PC-3 (cell line): ENCODE measurements around the gene ALPG. TPM values are rescaled to one million over a fixed set of nuclear protein-coding genes. Genes with fewer than 3 reads are reported as not detected.

Source experiments
- ATAC-seq: fragments of 200-7000 bp; cut with Tn5 transposase; 2 replicates; pipeline ENCODE4 v1.9.1; 2020; ENCODE audit warnings: mild to moderate bottlenecking, moderate library complexity
- BruUV-seq: library from RNA; stranded (reverse); fragments of 400-500 nt; replicated peaks from 2 replicates; lab custom pipeline; 2021; lab: Mats Ljungman, UMichigan
- CTCF ChIA-PET: fragments of 300-600 bp; sonication (Branson Sonifier 250); formaldehyde crosslinking; loops from one replicate; lab custom pipeline; 2022; ENCODE audit warnings: antibody characterized with exemption; lab: Charles Lee
- POLR2A ChIA-PET: fragments of 300-600 bp; sonication (Branson Sonifier 250); formaldehyde crosslinking; loops from one replicate; lab custom pipeline; 2022; ENCODE audit warnings: antibody characterized with exemption; ENCODE audit not compliant: unreplicated experiment; lab: Charles Lee
- DNase-seq: peaks from one replicate; pipeline ENCODE4 v3.0.0-alpha.2; 2015
- H2AFZ ChIP-seq: fragments of 300-600 bp; sonication (generic); 2 replicates; pipeline ENCODE4 v1.6.0; 2016; ENCODE audit warnings: antibody characterized with exemption, low read length
- H3F3A ChIP-seq: fragments of 300-600 bp; sonication (generic); one replicate; pipeline ENCODE4 v1.6.0; 2017; ENCODE audit warnings: antibody characterized with exemption, low read length, control low read depth, mild to moderate bottlenecking; ENCODE audit not compliant: unreplicated experiment
- H3K27ac ChIP-seq: fragments of 300-600 bp; sonication (generic); 2 replicates; pipeline ENCODE4 v1.5.1; 2016; ENCODE audit warnings: mild to moderate bottlenecking, low read length
- H3K27me3 ChIP-seq: fragments of 300-600 bp; sonication (generic); 2 replicates; pipeline ENCODE4 v1.6.1; 2016; ENCODE audit warnings: low read length, mixed read lengths
- H3K36me3 ChIP-seq: fragments of 300-600 bp; sonication (generic); 2 replicates; pipeline ENCODE4 v1.6.1; 2016; ENCODE audit warnings: low read depth, mixed run types, low read length, mixed read lengths
- H3K4me1 ChIP-seq: fragments of 300-600 bp; sonication (generic); 2 replicates; pipeline ENCODE4 v1.5.1; 2016; ENCODE audit warnings: low read length; ENCODE audit not compliant: insufficient read depth
- H3K4me2 ChIP-seq: fragments of 300-600 bp; sonication (generic); 2 replicates; pipeline ENCODE4 v1.6.0; 2016; ENCODE audit warnings: low read length
- H3K4me3 ChIP-seq: fragments of 300-600 bp; sonication (generic); 2 replicates; pipeline ENCODE4 v1.5.1; 2016; ENCODE audit warnings: mild to moderate bottlenecking, low read length, mixed read lengths
- H3K79me2 ChIP-seq: fragments of 300-600 bp; sonication (generic); 2 replicates; pipeline ENCODE4 v1.6.1; 2017; ENCODE audit warnings: low read length, mixed read lengths
- H3K9ac ChIP-seq: fragments of 300-600 bp; sonication (generic); 2 replicates; pipeline ENCODE4 v1.6.0; 2016; ENCODE audit warnings: mild to moderate bottlenecking, low read length
- H3K9me2 ChIP-seq: fragments of 300-600 bp; sonication (generic); replicated peaks from 2 replicates; pipeline ENCODE4 v1.6.1; 2016; ENCODE audit warnings: mixed run types, low read length, mixed read lengths
- H3K9me3 ChIP-seq: fragments of 300-600 bp; sonication (generic); 2 replicates; pipeline ENCODE4 v1.6.1; 2016; ENCODE audit warnings: low read length, mixed read lengths
- H4K20me1 ChIP-seq: fragments of 300-600 bp; sonication (generic); 2 replicates; pipeline ENCODE4 v1.6.1; 2016; ENCODE audit warnings: low read length, mixed read lengths
- EZH2 ChIP-seq: fragments of 300-600 bp; sonication (generic); IDR thresholded peaks from one replicate; pipeline ENCODE4 v1.6.1; 2017; ENCODE audit warnings: antibody characterized with exemption, mild to moderate bottlenecking, low read length; ENCODE audit not compliant: unreplicated experiment
- EZH2phosphoT487 ChIP-seq: fragments of 300-600 bp; sonication (generic); IDR thresholded peaks from 2 replicates; pipeline ENCODE4 v1.6.1; 2018; ENCODE audit warnings: mild to moderate bottlenecking, antibody characterized with exemption, low read length, borderline replicate concordance
- intact Hi-C: fragments of 100-400 bp; cut with micrococcal nuclease; formaldehyde crosslinking; loops from 2 replicates; pipeline ENCODE4 v1.9.0; 2023
- total RNA-seq: library from RNA; depleted of rRNA; stranded (reverse); fragments of >200 nt; gene quantifications from 2 replicates; pipeline ENCODE4 v1.2.3, GENCODE V29; 2014
- TF ChIP-seq, protein P1 (sequence below): fragments of 300-600 bp; sonication (generic); conservative IDR thresholded peaks from 2 replicates; pipeline ENCODE4 v1.5.1; 2017; ENCODE audit warnings: antibody characterized with exemption, low read depth, mild to moderate bottlenecking, low read length

ALPG gene
- total RNA-seq, 1 experiment from 2014 or later = 0.18 TPM

GRCh38 chr2:232417489-232417888 lies 10.8 kb downstream of the ALPG start:
- H3K4me2 ChIP-seq = no peak overlapping the region
- no peaks in the 10 kb centered on the region for H3K79me2 ChIP-seq
- no peaks in the 10 kb centered on the region for H3F3A ChIP-seq
- no peak overlapping the region for H2AFZ ChIP-seq
- intact Hi-C loops = no loop called here
- H3K9me2 ChIP-seq = no peaks in the 10 kb centered on the region
- ATAC-seq (no peak), DNase-seq (no peak)
- no peak overlapping the region for H3K4me3 ChIP-seq
- no peaks in the 10 kb centered on the region for H3K4me1 ChIP-seq
- H4K20me1 ChIP-seq = no peaks in the 10 kb centered on the region
- H3K9me3 ChIP-seq = peaks cover 2% of the 10 kb centered on the region; the same call in 1 of the 2 replicates
- POLR2A ChIA-PET = no interaction called here
- H3K36me3 ChIP-seq = no peaks in the 10 kb centered on the region
- no peak overlapping the region for H3K9ac ChIP-seq
- TF ChIP-seq EZH2 = no peak
- TF ChIP-seq, protein P1, sequence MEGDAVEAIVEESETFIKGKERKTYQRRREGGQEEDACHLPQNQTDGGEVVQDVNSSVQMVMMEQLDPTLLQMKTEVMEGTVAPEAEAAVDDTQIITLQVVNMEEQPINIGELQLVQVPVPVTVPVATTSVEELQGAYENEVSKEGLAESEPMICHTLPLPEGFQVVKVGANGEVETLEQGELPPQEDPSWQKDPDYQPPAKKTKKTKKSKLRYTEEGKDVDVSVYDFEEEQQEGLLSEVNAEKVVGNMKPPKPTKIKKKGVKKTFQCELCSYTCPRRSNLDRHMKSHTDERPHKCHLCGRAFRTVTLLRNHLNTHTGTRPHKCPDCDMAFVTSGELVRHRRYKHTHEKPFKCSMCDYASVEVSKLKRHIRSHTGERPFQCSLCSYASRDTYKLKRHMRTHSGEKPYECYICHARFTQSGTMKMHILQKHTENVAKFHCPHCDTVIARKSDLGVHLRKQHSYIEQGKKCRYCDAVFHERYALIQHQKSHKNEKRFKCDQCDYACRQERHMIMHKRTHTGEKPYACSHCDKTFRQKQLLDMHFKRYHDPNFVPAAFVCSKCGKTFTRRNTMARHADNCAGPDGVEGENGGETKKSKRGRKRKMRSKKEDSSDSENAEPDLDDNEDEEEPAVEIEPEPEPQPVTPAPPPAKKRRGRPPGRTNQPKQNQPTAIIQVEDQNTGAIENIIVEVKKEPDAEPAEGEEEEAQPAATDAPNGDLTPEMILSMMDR = no peak
- TF ChIP-seq EZH2phosphoT487 = no peak
- CTCF ChIA-PET = no interaction called here
- H3K27me3 ChIP-seq = peaks cover 24% of the 10 kb centered on the region
- BruUV-seq = no TSS peak
- H3K27ac ChIP-seq = no peak overlapping the region

GRCh38 chr2:232418056-232418455 lies 11.4 kb downstream of the ALPG start:
- H4K20me1 ChIP-seq = no peaks in the 10 kb centered on the region
- intact Hi-C loops = no loop called here
- no peak overlapping the region for H3K27ac ChIP-seq
- H3K9ac ChIP-seq = no peak overlapping the region
- ChIA-PET POLR2A (no interaction called here), CTCF (no interaction called here)
- no peak overlapping the region for H3K4me3 ChIP-seq
- H3K4me2 ChIP-seq = no peak overlapping the region
- ATAC-seq (no peak), DNase-seq (no peak)
- H3K4me1 ChIP-seq = no peaks in the 10 kb centered on the region
- no peaks in the 10 kb centered on the region for H3K9me2 ChIP-seq
- no peak for TF ChIP-seq EZH2phosphoT487
- TF ChIP-seq, protein P1 = no peak
- TF ChIP-seq EZH2 = no peak
- H3K36me3 ChIP-seq = no peaks in the 10 kb centered on the region
- BruUV-seq = no TSS peak
- H2AFZ ChIP-seq = no peak overlapping the region
- H3K9me3 ChIP-seq = peaks cover 5% of the 10 kb centered on the region; the same call in 1 of the 2 replicates
- H3K27me3 ChIP-seq = peaks cover 24% of the 10 kb centered on the region
- H3K79me2 ChIP-seq = no peaks in the 10 kb centered on the region
- no peaks in the 10 kb centered on the region for H3F3A ChIP-seq

DNA sequence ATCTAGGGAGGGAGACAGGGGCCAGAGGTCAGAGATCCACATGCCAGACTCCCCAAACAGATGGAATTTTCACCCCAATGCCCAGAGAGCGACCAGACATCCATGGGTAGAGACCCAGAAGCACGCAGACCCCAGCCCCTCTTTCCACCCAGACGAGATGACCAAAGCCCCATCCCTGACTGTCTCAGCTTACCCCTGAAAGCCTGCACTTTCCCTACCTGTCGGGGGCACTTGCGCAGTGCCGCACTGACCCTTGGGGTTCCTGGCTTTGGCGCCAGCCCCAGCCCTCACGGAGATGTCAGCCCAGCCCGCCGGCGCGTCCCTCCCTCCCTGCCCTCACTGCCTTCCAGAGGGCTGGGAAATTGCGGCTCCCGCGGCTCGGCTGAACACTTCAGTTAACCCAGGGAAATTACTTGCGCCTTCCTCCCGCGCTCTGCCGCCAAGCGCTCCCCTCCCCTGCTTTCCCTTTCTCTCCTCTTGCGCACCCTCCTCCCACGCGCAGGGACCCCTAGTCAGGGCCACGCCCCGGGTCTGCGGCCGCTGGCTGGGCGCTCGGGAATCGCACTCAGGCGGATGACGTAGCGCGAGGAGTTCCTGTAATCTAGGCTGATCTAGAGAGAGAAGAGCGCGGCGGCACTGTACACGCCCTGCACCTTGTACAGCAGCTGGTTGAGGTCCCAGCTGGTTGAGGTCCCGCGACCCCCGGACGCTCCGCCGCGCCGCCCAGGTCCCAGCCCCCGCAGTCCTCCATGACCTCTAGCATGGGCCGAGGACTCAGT lies 12.0 kb downstream of the ALPG start:
- Histone ChIP-seq H3K9me2 (no peaks in the 10 kb centered on the region), H3K9me3 (peaks cover 5% of the 10 kb centered on the region; the same call in 1 of the 2 replicates), H3F3A (no peaks in the 10 kb centered on the region), H2AFZ (peak overlapping the region; percentile 68), H3K4me3 (peak overlapping the region; percentile 58), H3K4me2 (peak overlapping the region; percentile 74), H3K36me3 (no peaks in the 10 kb centered on the region), H3K4me1 (no peaks in the 10 kb centered on the region), H3K9ac (no peak overlapping the region), H4K20me1 (no peaks in the 10 kb centered on the region), H3K79me2 (no peaks in the 10 kb centered on the region), H3K27me3 (peaks cover 24% of the 10 kb centered on the region), H3K27ac (no peak overlapping the region)
- DNase-seq = peak; percentile 27
- TF ChIP-seq, protein P1 = no peak
- TF ChIP-seq EZH2 (no peak), EZH2phosphoT487 (no peak)
- ChIA-PET CTCF (interaction anchor here (0.6 kb wide), 2 partner anchors 12 to 35 kb away, joined by 3 to 7 read pairs; no protein-coding TSS in a partner anchor), POLR2A (interaction anchor here (0.6 kb wide), 1 partner anchor 12 kb away, joined by 3 read pairs; no protein-coding TSS in a partner anchor)
- no TSS peak for BruUV-seq
- intact Hi-C loops = no loop called here
- ATAC-seq = peak; percentile 45
